GM18858 (cell line): ENCODE results near the gene RAMP2.
"Not testable (repeated sequence)": the region's sequence is repeated elsewhere in the genome, so short reads cannot be mapped to it uniquely, and the experiment has no call there.

Experiments used
- ATAC-seq: cut with Tn5 transposase; IDR thresholded peaks from one replicate; pipeline ENCODE4 v1.9.1; 2021; ENCODE audit not compliant: unreplicated experiment

The RAMP2 gene, protein sequence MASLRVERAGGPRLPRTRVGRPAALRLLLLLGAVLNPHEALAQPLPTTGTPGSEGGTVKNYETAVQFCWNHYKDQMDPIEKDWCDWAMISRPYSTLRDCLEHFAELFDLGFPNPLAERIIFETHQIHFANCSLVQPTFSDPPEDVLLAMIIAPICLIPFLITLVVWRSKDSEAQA

DNA sequence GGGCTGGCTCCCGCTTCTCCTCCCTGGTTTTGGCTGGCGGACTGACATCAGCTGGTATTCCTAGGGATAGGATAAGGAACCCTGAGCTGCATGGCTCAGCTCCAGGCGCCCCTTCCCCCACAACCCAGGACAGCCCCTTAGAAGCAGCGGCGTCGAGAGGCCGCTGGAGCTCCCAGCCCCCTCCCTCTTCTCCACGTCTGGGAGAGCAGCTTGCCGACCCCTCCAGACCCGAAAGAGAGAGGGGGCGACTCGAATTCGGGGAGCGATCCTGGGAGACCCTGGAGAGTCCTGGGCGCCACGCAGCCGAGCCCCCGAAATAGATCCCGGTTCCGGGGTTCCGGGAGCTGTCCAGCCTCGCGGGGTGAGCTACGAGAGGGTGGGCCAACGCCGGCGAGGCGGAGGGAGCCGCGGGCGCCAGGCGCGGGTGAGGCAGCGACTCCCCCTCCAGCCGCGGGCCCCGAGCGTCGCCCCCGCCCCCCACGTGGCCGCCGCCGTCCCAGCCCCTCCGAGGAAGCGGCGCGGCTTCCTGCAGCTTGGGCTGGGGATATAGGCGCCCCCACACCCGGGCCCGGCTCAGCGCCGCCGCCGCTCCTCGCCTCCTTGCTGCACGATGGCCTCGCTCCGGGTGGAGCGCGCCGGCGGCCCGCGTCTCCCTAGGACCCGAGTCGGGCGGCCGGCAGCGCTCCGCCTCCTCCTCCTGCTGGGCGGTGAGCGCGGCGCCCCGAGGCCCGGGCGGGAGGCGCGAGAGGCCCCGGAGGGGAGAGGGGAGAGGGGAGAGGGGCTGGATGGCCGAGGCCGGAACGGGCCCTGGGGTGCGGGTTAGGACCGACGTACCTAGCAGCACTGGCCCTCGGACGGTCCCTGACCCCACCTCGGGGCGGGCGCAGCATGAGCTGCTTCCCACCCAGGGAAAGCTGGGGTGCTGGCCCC lies at the start of gene RAMP2:
TSS of gene RAMP2 (plus strand) at position 576 of the 930 bp plus-strand sequence. CDS start at position 611, 35 bp downstream.
- ATAC-seq, result no peak

DNA sequence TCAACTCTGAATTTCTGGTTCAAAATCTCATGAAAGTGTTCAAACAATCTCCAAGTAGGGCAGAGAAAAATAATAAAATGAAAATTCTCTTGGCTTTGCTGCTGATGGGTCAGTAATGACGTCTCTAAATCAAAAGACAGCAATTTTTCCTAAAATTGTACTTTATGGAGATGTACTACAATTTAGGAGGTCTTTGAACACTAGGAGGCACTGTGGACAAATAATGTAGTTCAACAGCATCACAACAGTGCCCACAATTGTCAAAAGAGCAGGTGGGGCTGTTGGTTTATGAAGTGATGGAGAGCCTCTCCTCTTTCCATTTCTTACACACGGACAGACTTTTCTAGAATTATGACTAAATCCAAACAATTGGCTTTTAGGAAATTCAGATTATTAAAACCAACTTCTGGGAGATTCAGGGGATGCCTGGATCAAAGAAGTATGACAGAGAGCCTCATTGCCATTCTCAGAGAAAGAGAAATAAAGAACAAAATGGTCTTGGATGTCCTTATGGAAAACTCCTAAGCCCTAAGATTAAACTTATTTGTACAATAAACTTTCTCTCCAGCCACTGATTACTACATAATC lies 39.9 kb upstream of the RAMP2 start:
- ATAC-seq, result no peak

DNA sequence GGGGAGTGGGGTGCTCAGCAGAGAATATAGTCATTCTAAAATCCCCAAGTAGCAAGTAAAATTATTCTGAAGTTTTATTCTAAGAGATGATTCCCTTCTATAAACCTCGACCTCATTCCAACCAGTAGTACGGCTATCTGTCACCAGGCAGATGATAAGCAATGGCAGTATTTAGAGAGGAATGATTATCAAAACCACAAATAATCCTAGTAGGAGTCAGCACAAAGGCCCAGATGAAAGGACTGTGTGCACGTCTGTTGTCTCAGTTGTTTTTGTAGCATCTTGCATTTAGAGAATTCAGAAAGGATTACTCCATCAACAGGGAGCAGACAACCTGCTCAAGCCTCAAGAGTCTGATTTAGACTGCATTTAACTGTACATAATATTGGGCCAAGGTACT lies 37.4 kb upstream of the RAMP2 start:
- no peak for ATAC-seq

DNA sequence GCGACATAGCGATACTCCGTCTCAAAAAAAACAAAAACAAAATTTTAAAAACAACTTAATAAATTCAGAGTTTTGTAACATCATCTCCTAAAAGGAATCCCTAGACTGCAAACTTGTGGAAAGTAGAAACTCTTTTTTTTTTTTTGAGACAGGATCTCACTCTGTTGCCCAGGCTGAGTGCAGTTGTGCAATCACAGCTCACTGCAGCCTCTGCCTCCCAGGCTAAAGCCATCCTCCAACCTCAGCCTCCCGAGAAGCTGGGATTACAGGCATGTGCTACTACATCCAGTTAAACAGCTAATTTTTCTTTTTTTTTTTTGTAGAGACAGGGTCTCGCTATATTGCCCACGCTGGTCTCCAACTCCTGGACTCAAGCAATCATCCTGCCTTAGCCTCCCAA lies 35.9 kb upstream of the RAMP2 start:
- ATAC-seq, result no peak

DNA sequence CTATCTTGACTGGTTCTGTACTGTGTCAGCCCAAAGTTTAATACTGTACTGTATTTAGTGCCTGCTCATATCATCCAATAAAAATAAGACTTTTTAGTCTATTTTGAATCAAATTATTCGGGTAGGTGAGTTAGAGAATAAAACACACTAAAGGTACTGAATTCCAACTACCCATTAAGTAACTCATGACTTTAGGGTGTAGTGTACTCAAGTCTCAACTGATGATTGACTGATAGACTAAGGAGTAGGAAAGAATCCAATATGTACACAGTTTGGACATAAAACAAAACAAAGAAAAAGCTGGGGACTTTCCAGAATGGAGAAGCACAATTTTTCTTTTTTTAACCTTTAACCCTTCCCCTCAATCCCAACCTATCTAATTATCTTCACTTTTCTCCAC lies 20.3 kb upstream of the RAMP2 start:
- no peak for ATAC-seq

DNA sequence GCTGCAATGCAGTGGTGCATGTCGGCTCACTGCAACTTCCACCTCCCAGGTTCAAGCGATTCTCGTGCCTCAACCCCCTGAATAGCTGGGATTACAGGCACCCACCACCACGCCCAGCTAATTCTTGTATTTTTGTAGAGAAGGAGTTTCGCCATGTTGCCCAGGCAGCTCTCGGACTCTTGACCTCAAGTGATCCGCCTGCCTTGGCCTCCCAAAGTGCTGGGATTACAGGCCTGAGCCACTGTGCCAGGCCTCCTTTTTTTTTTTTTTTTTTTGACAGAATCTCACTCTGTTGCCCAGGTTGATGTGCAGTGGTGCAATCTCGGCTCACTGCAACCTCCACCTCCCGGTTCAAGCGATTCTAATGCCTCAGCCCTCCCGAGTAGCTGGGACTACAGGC lies 18.1 kb upstream of the RAMP2 start:
- not testable (repeated sequence) for ATAC-seq

DNA sequence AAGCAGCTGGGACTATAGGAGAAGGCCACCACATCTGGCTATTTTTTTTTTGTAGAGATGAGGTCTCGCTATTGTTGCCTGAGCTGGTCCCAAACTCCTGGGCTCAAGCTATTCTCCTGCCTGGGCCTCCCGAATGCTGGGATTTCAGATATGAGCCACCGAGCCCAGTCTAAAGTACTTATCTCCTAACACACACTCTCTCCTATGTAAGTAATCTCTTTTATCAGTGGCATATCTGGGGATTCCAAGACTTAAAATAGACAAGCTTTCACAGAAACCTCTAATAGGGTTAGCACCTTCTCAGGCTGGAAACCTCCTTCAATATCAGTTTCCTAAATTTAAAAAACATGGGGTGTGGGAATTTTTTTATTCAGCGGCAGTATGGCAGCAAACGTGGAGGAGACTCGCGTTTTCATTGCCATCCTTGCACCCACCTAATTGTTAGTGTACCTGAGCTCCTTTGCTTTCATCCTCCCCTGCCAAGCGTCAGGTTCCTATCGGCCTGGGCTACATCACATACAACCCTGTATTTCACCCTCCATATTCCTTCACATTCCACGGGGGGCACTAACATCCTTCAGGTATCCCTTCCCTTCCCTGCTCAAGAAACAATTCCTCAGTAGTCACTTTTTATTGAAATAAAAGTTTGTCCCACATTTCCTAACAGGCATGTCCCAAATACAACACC lies 17.3 kb upstream of the RAMP2 start:
- no peak for ATAC-seq

DNA sequence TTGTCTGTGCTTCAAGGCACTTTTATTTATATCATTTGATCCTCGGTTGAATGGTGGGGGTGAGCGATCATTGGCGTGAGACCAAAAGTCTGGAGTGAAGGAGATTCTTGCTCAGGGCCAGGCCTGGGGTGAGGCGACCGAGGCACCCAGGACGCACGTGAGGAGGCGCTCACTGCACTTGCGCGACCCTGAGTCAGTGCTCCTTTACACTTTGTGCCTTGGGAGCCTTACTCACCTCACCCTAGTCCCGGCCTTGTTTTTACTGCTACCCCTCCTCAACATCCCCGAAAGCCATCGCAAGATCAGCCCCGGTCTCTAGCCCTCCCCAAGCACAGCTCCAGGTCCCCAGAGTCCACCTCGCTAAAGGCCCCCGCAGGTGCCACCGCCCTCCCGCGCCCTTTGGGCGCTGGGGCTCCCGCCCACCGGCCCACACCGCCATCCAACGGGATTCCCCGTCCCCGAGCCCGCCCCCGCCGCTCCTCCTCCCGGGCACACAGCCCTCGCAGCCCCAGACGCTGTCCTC lies 16.7 kb upstream of the RAMP2 start:
- ATAC-seq, result peak; percentile 9

DNA sequence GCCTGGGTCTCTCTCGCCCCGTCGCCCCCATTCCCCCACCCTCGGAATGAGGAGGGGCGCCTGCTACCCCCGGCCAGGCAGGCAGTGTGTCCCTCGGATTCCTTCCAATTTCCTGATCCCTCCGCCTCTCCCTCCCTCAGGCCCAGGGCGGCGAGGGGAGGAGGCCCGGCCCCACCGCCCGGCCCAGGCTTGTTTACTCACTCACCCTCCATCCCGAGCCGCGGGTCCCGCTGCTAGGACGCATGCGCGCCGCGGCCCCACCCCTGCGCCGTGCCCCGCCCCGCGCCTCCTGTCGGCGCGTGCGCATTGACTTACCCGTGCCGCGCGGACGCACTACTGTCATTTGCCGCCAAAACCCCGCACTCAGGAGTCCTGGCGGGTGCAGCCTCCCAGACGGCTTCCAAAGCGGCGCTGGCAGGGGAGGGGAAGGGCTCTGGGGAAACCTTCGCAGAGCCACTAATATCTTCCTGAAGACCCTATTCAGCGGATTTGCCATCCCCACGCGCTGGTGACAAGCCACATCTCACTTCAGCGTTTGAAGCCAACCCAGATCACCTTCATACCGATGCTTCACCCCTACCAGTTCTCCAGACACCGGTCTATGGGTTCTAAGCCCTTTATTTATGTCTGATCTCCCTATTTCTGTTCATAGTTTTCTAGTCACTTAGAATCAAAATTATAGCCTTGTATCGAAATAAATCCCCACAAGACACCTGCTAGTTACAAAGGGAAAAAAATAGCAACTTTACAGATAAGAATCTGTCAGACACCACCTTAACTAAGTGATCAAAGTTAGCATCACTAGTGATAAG lies 16.0 kb upstream of the RAMP2 start, which contains the start of gene EZH1:
TSS of gene EZH1 (minus strand) at position 235 of the 812 bp plus-strand sequence. CDS start 16,099 bp downstream, outside the sequence.
- peak; percentile 58 for ATAC-seq

DNA sequence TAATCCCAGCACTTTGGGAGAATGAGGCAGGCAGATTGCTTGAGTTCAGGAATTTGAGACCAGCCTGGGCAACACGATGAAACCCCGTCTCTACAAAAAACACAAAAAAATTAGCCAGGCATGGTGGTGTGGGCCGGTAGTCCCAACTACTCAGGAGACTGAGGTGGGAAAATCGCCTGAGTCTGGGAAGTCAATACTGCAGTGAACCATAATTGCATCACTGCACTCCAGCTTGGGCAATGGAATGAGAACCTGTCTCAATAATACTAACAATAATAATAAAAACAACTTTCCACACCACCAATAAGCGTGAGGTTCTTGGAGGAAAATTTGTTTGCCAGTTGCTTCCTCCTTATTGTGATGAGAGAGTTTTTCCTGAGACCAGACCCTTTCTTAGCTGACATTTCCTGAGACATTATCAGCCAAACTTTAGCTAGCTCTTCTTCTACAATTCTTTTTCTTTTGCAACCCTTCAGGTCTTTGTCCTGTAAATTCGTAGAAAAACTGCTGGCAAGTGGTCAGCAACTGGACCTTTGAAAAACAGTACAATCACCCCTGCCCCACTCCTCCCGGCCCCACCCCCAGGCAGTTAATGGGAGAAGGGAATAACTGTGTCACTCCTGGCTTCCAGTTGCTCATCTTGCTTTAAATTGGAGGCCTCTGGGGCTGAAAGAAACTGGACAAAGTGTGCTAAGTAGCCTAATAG lies 12.7 kb upstream of the RAMP2 start:
- ATAC-seq, result no peak

DNA sequence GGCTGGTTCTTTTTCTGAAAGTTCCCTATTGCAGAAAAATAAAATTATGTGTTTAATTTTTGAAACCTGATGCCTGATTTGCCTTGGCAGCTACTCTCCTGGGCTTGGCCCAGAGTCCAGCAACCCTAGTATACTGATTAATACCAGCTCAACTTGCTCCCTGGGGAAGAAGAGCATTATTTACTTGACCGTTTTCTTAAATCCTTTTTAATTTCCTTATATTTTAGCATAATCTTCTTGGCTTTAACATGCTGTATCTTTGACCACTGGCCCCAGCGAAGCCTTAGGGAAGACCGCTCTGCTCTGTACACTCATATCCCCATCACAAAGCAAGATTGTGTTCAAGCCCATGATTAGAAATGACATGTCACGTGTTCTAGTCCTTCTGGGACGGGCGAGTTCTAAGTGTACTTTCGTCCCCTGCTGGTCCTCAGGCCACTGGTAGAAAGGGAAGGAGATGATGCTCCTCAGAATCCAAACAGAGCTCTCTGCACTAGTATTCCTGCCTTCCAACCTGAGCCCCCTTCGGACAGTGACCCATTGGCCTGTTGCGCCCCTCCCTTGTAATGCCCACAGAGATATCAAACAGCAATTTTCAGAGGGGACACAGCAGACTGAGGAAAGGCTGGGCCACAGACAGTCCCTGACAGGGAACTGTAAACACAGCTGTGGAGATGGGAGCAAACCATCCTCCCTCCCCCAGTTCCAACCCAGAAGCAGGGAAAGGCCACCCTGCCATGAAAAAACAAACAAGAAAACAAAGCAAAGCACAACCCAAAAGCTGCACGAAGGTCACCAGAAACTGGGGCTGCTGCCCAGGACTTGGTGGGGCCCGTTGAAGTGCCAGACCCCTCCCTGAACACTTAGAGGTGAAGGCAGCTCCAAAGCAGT lies 11.9 kb upstream of the RAMP2 start:
- no peak for ATAC-seq

DNA sequence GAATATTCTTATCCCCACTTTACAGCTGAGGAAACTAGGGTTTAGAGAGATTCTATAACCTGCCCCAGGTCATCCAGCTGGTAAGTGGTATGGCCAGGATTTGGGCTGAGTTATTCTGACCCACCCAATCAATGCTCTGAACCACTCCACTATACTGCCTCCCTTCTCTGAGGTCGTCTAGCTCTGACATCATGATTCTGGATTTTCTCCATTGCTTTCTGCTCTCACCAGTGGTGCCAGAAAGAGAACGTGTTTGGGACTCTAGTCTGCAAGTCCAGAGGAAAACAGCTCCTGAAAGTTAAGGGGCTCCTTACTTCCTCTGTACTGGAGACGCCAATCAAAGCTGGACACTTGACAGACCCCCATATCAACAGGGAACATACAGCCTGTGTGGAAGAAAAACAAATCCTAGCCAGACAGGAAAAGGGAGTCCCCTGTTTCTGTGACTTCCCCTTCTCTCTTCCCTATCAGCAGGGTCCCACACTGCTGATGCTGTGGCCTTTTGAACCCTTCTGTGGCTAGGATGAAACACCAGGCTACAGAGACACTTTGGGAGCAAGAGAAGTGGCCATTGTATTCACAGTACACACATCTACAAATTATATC lies 10.2 kb upstream of the RAMP2 start:
- no peak for ATAC-seq

DNA sequence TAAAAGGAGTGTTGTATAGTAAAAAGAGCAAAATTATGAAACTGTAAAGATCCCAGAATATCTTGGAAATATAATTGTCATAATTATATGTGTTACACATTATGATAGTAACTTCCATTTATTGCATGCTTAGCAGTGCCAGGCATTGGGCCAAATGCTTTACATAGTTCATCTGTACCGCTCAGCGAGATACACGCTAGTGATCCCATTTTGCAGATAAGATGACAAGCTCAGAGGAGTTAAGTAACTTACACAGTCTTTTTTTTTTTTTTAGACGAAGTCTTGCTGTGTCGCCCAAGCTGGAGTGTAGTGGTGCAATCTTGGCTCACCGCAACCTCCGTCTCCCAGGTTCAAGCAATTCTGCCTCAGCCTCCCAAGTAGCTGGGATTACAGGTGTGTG lies 9.4 kb upstream of the RAMP2 start:
- ATAC-seq, result no peak

DNA sequence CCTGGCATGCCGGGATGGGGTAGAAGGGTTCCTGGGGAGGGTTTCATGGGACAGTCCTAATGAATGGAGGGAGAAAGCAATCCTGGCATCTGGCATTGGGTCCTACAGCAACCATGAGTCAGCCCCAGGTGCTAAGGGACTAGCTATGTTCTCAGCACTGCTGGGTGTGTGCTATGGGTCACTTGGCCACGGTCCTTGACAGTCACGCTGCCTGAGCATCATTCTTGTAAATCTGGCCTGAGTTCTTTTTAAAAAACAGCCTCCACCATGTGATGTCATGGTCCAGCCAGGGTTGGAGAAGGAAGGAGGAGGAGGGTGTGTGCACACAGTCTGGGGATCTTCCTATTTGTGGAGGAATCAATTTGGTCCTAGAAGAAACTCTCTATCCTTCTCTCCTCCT lies 6.2 kb upstream of the RAMP2 start:
- no peak for ATAC-seq

DNA sequence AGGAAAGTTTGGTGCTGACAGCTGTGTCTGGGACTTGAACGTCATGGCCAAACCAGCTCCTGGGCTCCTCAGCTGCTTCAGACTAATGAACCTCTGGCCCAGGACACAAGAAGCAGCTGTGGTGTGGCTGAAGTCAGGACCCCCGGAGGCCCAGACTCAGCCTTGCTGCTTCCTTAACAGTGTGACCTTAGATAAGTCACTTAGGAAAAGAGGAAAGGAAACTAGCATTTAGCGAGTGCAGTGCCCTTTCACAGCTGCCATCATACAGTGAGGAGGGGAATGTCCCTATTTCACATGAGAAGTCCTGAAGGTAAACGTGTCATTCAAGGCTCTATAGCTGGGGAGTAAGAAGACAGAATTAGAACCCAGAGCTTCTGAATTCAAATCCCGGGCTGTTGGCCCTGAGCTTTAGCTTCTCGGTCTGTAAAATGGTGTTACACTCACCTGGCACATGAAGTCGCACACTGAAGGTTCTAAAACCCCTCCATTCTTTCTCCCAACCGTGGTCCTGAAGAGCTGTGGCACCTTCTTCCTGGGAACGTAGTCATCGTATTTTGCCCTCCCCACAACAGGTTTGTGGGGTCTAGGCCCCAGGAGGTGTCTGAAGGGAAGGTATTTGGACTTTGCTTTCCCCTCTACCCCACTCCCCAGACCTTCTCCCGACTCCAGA lies 910 bp upstream of the RAMP2 start:
- ATAC-seq, result no peak

DNA sequence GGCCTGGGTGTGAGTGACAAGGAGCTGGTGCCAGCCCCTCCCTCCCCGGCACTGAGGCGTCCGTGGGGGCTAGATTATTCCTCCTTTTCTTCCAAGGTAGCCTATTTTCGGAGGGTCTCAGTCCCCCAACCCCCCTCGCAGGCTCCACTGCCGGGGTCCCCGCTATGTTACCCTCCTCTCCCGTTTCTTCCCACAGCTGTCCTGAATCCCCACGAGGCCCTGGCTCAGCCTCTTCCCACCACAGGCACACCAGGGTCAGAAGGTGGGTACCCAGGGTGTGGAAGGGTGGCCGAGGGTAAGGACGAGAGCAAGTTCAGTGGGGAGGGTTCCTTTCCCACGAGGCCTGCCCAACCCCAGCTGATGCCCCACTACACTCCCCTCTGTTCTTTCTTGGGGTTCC lies 611 bp downstream of the RAMP2 start:
- no peak for ATAC-seq

DNA sequence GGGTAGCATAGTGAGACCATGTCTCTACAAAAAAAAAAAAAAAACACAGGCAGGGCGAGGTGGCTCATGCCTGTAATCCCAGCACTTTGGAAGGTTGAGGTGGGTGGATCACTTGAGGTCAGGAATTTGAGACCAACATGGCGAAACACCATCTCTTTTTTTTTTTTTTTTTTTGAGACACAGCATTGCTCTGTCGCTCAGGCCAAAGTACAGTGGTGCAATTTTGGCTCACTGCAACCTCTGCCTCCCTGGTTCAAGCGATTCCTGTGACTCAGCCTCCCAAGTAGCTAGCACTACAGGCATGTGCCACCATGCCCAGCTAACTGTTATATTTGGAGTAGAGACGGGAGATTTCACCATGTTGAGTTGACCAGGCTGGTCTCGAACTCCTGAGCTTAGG lies 5.1 kb downstream of the RAMP2 start:
- ATAC-seq, result no peak

DNA sequence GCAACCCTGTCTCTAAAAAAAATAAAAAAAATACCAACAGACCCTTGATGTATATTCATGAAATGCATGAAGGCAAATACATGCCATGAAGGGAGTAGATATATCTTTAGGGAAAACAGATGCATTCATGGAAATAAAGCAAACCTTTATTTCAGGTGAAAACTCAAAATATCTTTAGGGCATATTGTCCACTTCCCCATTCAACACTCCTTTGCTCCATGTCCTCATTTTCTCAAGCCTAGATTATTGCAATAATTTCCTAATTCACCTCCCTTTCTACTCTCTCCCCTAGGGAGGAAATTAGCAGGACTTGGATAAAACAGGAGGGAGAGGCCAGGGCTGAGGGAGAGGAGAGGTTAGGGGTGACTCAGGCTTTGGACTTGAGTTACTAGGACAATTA lies 6.5 kb downstream of the RAMP2 start:
- ATAC-seq, result no peak
